GM23338 (cell line): Measurements from ENCODE around the gene ACSL6. TPM values are rescaled to one million over a fixed set of nuclear protein-coding genes. Genes with fewer than 3 reads are reported as not detected.

Experiments
- ATAC-seq: fragments of 200-7000 bp; cut with Tn5 transposase; 3 replicates; pipeline ENCODE4 v1.9.1; 2020
- DNase-seq: peaks from one replicate; pipeline ENCODE4 v3.0.0-alpha.2; 2015; ENCODE audit warnings: low spot score
- H2AFZ ChIP-seq: fragments of 200-600 bp; sonication (generic); 2 replicates; pipeline ENCODE4 v1.8.0; 2016; ENCODE audit warnings: antibody characterized with exemption, mild to moderate bottlenecking, moderate library complexity
- H3F3A ChIP-seq: fragments of 200-600 bp; sonication (generic); replicated peaks from 2 replicates; pipeline ENCODE4 v1.8.0; 2017; ENCODE audit warnings: antibody characterized with exemption, mixed run types, low read depth
- H3K27ac ChIP-seq: fragments of 200-600 bp; sonication (generic); 2 replicates; pipeline ENCODE4 v1.6.1; 2016; ENCODE audit warnings: low read depth
- H3K27me3 ChIP-seq: fragments of 200-600 bp; sonication (generic); 2 replicates; pipeline ENCODE4 v1.8.0; 2016; ENCODE audit warnings: mild to moderate bottlenecking, mixed run types, moderate library complexity; ENCODE audit not compliant: insufficient read depth
- H3K36me3 ChIP-seq: fragments of 200-600 bp; sonication (generic); 2 replicates; pipeline ENCODE4 v1.8.0; 2016; ENCODE audit warnings: mild to moderate bottlenecking; ENCODE audit not compliant: insufficient read depth
- H3K4me1 ChIP-seq: fragments of 200-600 bp; sonication (generic); 2 replicates; pipeline ENCODE4 v1.8.0; 2016; ENCODE audit warnings: mild to moderate bottlenecking, moderate library complexity; ENCODE audit not compliant: insufficient read depth
- H3K4me2 ChIP-seq: fragments of 200-600 bp; sonication (generic); 2 replicates; pipeline ENCODE4 v1.7.1; 2017; ENCODE audit warnings: mixed run types
- H3K4me3 ChIP-seq: fragments of 200-600 bp; sonication (generic); 2 replicates; pipeline ENCODE4 v1.6.1; 2016; ENCODE audit warnings: mixed run types
- H3K79me2 ChIP-seq: fragments of 200-600 bp; sonication (generic); replicated peaks from 2 replicates; pipeline ENCODE4 v1.8.0; 2017; ENCODE audit warnings: mild to moderate bottlenecking; ENCODE audit not compliant: insufficient read depth
- H3K9me2 ChIP-seq: fragments of 200-600 bp; sonication (generic); 2 replicates; pipeline ENCODE4 v1.8.0; 2017; ENCODE audit not compliant: insufficient read depth
- H4K20me1 ChIP-seq: fragments of 200-600 bp; sonication (generic); replicated peaks from 2 replicates; pipeline ENCODE4 v1.8.0; 2017; ENCODE audit warnings: mild to moderate bottlenecking; ENCODE audit not compliant: insufficient read depth
- H3K27ac Mint-ChIP-seq: 2 replicates; pipeline ENCODE4 v1.8.0; 2020; ENCODE audit warnings: inconsistent platforms, mild to moderate bottlenecking, moderate library complexity, mixed read lengths
- H3K27me3 Mint-ChIP-seq: 3 replicates; pipeline ENCODE4 v1.8.0; 2022; ENCODE audit warnings: low read depth, mild to moderate bottlenecking, moderate library complexity, mixed read lengths, inconsistent platforms; ENCODE audit not compliant: insufficient read depth, poor library complexity
- H3K36me3 Mint-ChIP-seq: 3 replicates; pipeline ENCODE4 v1.8.0; 2021; ENCODE audit warnings: low read depth, mild to moderate bottlenecking, inconsistent platforms, moderate library complexity, mixed read lengths
- H3K4me1 Mint-ChIP-seq: 3 replicates; pipeline ENCODE4 v1.8.0; 2020; ENCODE audit warnings: mild to moderate bottlenecking, inconsistent platforms, mixed read lengths
- H3K4me3 Mint-ChIP-seq: 3 replicates; pipeline ENCODE4 v1.8.0; 2021; ENCODE audit warnings: moderate library complexity, mild to moderate bottlenecking, inconsistent platforms, mixed read lengths
- H3K9me3 Mint-ChIP-seq: 3 replicates; pipeline ENCODE4 v1.8.0; 2020; ENCODE audit warnings: moderate library complexity, mild to moderate bottlenecking, inconsistent platforms, mixed read lengths
- CREB1 ChIP-seq: fragments of 250-450 bp; sonication (Bioruptor Pico); IDR thresholded peaks from 2 replicates; pipeline ENCODE4 v1.5.0; 2020; ENCODE audit warnings: low read depth, mild to moderate bottlenecking, moderate library complexity
- EZH2 ChIP-seq: fragments of 200-600 bp; sonication (generic); IDR thresholded peaks from one replicate; pipeline ENCODE4 v1.8.0; 2017; ENCODE audit warnings: antibody characterized with exemption, mild to moderate bottlenecking, low read depth; ENCODE audit not compliant: unreplicated experiment
- EZH2phosphoT487 ChIP-seq: fragments of 200-600 bp; sonication (generic); IDR thresholded peaks from one replicate; pipeline ENCODE4 v1.8.1; 2018; ENCODE audit warnings: antibody characterized with exemption; ENCODE audit not compliant: unreplicated experiment
- JUNB ChIP-seq: IDR thresholded peaks from one replicate; pipeline ENCODE4 v1.6.1; 2016; ENCODE audit warnings: antibody characterized with exemption; ENCODE audit not compliant: unreplicated experiment
- NANOG ChIP-seq: IDR thresholded peaks from 2 replicates; pipeline ENCODE4 v1.6.1; 2016; ENCODE audit warnings: antibody characterized with exemption, borderline replicate concordance
- POLR2AphosphoS5 ChIP-seq: IDR thresholded peaks from 2 replicates; pipeline ENCODE4 v1.6.1; 2016; ENCODE audit warnings: antibody characterized with exemption, low read depth
- STAT1 ChIP-seq: IDR thresholded peaks from one replicate; pipeline ENCODE4 v1.6.1; 2016; ENCODE audit warnings: antibody characterized with exemption; ENCODE audit not compliant: unreplicated experiment
- ZNF114 ChIP-seq: fragments of 250-450 bp; sonication (Bioruptor Pico); IDR thresholded peaks from 2 replicates; pipeline ENCODE4 v1.5.0; 2020; ENCODE audit warnings: mild to moderate bottlenecking, moderate library complexity
- ZNF331 ChIP-seq: fragments of 250-450 bp; sonication (Bioruptor Pico); IDR thresholded peaks from 2 replicates; pipeline ENCODE4 v1.5.0; 2020; ENCODE audit warnings: low read depth, mild to moderate bottlenecking, moderate library complexity
- polyA plus RNA-seq: library from polyadenylated mRNA; unstranded; fragments of >200 nt; fragmentation: Nextera tagmentation; extraction: Ambion mirVana; gene quantifications from 2 replicates; pipeline ENCODE4 v1.2.1, GENCODE V29; 2016
- total RNA-seq: library from RNA; depleted of rRNA; stranded (reverse); fragments of >200 nt; shearing (Covaris generic); gene quantifications from 2 replicates; pipeline ENCODE4 v1.2.3, GENCODE V29; 2014
- TF ChIP-seq, protein P1 (sequence below), 2 experiments: fragments of 200-600 bp in 1 of 2; sonication (generic) in 1 of 2; conservative IDR thresholded peaks; 2 replicates each; pipeline versions ENCODE4 v1.5.1 to v1.6.1; 2016 to 2017; ENCODE audit warnings: antibody characterized with exemption in 2 of 2, low read depth in 2 of 2, mild to moderate bottlenecking in 2 of 2, moderate library complexity in 1 of 2
- TF ChIP-seq, protein P2 (sequence below): fragments of 250-450 bp; sonication (Bioruptor Pico); IDR thresholded peaks from 2 replicates; pipeline ENCODE4 v1.5.0; 2020; ENCODE audit warnings: mild to moderate bottlenecking, moderate library complexity
- TF ChIP-seq, protein P3 (sequence below): IDR thresholded peaks from one replicate; pipeline ENCODE4 v1.6.1; 2018; ENCODE audit warnings: antibody characterized with exemption; ENCODE audit not compliant: unreplicated experiment
- TF ChIP-seq, protein P4 (sequence below): IDR thresholded peaks from 2 replicates; pipeline ENCODE4 v1.6.1; 2016; ENCODE audit warnings: antibody characterized with exemption

The ACSL6 gene
- total and polyA plus RNA-seq, 2 experiments from 2014 or later = 0.76 to 3.6 TPM

DNA sequence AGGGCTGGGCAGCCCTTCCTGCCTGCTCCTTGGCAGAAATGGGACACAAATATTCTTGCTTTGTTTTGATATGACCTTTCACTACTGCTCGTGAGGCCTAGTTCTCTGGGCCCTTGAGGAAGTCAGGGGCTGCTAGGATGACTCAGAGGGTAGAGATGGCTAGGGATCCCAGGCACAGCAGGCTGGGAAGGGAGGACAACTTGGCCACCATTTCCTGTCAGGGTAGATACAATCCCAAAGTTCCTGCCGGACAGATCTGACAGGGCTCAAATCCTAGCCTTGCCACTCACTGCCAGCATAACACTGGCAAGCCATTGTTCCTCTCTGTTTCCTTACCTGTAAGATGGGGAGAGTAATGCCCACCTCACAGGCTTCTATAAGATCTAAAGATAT lies 34.2 kb downstream of the ACSL6 start:
- H3K27ac Mint-ChIP-seq = no peak overlapping the region
- no peaks in the 10 kb centered on the region for H3K9me2 ChIP-seq

More for the DNA sequence above, 34.2 kb downstream of the ACSL6 start:
- H4K20me1 ChIP-seq = no peaks in the 10 kb centered on the region
- H3K4me3 Mint-ChIP-seq = no peak overlapping the region
- H3K27me3 Mint-ChIP-seq = peaks cover 2% of the 10 kb centered on the region
- H2AFZ ChIP-seq = no peak overlapping the region
- no peaks in the 10 kb centered on the region for H3F3A ChIP-seq
- no peaks in the 10 kb centered on the region for H3K79me2 ChIP-seq
- TF ChIP-seq JUNB = no peak
- TF ChIP-seq EZH2phosphoT487 = no peak
- TF ChIP-seq EZH2 = no peak
- no peak for TF ChIP-seq POLR2AphosphoS5
- TF ChIP-seq, protein P1, sequence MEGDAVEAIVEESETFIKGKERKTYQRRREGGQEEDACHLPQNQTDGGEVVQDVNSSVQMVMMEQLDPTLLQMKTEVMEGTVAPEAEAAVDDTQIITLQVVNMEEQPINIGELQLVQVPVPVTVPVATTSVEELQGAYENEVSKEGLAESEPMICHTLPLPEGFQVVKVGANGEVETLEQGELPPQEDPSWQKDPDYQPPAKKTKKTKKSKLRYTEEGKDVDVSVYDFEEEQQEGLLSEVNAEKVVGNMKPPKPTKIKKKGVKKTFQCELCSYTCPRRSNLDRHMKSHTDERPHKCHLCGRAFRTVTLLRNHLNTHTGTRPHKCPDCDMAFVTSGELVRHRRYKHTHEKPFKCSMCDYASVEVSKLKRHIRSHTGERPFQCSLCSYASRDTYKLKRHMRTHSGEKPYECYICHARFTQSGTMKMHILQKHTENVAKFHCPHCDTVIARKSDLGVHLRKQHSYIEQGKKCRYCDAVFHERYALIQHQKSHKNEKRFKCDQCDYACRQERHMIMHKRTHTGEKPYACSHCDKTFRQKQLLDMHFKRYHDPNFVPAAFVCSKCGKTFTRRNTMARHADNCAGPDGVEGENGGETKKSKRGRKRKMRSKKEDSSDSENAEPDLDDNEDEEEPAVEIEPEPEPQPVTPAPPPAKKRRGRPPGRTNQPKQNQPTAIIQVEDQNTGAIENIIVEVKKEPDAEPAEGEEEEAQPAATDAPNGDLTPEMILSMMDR (conservative IDR thresholded peaks at IDR 0.05; ENCODE audit: low read depth in 2 of 2) = no peak
- no peak for TF ChIP-seq NANOG
- no peak for TF ChIP-seq ZNF114
- TF ChIP-seq ZNF331 = no peak
- TF ChIP-seq, protein P2, sequence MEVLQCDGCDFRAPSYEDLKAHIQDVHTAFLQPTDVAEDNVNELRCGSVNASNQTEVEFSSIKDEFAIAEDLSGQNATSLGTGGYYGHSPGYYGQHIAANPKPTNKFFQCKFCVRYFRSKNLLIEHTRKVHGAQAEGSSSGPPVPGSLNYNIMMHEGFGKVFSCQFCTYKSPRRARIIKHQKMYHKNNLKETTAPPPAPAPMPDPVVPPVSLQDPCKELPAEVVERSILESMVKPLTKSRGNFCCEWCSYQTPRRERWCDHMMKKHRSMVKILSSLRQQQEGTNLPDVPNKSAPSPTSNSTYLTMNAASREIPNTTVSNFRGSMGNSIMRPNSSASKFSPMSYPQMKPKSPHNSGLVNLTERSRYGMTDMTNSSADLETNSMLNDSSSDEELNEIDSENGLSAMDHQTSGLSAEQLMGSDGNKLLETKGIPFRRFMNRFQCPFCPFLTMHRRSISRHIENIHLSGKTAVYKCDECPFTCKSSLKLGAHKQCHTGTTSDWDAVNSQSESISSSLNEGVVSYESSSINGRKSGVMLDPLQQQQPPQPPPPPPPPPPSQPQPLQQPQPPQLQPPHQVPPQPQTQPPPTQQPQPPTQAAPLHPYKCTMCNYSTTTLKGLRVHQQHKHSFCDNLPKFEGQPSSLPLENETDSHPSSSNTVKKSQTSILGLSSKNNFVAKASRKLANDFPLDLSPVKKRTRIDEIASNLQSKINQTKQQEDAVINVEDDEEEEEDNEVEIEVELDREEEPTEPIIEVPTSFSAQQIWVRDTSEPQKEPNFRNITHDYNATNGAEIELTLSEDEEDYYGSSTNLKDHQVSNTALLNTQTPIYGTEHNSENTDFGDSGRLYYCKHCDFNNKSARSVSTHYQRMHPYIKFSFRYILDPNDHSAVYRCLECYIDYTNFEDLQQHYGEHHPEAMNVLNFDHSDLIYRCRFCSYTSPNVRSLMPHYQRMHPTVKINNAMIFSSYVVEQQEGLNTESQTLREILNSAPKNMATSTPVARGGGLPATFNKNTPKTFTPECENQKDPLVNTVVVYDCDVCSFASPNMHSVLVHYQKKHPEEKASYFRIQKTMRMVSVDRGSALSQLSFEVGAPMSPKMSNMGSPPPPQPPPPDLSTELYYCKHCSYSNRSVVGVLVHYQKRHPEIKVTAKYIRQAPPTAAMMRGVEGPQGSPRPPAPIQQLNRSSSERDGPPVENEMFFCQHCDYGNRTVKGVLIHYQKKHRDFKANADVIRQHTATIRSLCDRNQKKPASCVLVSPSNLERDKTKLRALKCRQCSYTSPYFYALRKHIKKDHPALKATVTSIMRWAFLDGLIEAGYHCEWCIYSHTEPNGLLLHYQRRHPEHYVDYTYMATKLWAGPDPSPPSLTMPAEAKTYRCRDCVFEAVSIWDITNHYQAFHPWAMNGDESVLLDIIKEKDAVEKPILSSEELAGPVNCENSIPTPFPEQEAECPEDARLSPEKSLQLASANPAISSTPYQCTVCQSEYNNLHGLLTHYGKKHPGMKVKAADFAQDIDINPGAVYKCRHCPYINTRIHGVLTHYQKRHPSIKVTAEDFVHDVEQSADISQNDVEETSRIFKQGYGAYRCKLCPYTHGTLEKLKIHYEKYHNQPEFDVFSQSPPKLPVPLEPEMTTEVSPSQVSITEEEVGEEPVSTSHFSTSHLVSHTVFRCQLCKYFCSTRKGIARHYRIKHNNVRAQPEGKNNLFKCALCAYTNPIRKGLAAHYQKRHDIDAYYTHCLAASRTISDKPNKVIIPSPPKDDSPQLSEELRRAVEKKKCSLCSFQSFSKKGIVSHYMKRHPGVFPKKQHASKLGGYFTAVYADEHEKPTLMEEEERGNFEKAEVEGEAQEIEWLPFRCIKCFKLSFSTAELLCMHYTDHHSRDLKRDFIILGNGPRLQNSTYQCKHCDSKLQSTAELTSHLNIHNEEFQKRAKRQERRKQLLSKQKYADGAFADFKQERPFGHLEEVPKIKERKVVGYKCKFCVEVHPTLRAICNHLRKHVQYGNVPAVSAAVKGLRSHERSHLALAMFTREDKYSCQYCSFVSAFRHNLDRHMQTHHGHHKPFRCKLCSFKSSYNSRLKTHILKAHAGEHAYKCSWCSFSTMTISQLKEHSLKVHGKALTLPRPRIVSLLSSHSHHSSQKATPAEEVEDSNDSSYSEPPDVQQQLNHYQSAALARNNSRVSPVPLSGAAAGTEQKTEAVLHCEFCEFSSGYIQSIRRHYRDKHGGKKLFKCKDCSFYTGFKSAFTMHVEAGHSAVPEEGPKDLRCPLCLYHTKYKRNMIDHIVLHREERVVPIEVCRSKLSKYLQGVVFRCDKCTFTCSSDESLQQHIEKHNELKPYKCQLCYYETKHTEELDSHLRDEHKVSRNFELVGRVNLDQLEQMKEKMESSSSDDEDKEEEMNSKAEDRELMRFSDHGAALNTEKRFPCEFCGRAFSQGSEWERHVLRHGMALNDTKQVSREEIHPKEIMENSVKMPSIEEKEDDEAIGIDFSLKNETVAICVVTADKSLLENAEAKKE = no peak
- TF ChIP-seq, protein P3, sequence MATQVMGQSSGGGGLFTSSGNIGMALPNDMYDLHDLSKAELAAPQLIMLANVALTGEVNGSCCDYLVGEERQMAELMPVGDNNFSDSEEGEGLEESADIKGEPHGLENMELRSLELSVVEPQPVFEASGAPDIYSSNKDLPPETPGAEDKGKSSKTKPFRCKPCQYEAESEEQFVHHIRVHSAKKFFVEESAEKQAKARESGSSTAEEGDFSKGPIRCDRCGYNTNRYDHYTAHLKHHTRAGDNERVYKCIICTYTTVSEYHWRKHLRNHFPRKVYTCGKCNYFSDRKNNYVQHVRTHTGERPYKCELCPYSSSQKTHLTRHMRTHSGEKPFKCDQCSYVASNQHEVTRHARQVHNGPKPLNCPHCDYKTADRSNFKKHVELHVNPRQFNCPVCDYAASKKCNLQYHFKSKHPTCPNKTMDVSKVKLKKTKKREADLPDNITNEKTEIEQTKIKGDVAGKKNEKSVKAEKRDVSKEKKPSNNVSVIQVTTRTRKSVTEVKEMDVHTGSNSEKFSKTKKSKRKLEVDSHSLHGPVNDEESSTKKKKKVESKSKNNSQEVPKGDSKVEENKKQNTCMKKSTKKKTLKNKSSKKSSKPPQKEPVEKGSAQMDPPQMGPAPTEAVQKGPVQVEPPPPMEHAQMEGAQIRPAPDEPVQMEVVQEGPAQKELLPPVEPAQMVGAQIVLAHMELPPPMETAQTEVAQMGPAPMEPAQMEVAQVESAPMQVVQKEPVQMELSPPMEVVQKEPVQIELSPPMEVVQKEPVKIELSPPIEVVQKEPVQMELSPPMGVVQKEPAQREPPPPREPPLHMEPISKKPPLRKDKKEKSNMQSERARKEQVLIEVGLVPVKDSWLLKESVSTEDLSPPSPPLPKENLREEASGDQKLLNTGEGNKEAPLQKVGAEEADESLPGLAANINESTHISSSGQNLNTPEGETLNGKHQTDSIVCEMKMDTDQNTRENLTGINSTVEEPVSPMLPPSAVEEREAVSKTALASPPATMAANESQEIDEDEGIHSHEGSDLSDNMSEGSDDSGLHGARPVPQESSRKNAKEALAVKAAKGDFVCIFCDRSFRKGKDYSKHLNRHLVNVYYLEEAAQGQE = no peak
- TF ChIP-seq, protein P4, sequence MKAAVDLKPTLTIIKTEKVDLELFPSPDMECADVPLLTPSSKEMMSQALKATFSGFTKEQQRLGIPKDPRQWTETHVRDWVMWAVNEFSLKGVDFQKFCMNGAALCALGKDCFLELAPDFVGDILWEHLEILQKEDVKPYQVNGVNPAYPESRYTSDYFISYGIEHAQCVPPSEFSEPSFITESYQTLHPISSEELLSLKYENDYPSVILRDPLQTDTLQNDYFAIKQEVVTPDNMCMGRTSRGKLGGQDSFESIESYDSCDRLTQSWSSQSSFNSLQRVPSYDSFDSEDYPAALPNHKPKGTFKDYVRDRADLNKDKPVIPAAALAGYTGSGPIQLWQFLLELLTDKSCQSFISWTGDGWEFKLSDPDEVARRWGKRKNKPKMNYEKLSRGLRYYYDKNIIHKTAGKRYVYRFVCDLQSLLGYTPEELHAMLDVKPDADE = no peak
- TF ChIP-seq CREB1 (CRISPR knock-in tag) = no peak
- no peak for TF ChIP-seq STAT1
- DNase-seq (no peak), ATAC-seq (no peak)
- no peaks in the 10 kb centered on the region for H3K36me3 ChIP-seq
- no peak overlapping the region for H3K4me2 ChIP-seq
- H3K9me3 Mint-ChIP-seq = no peaks in the 10 kb centered on the region
- no peaks in the 10 kb centered on the region; the same call in 2 of the 3 replicates for H3K36me3 Mint-ChIP-seq
- no peaks in the 10 kb centered on the region for H3K27me3 ChIP-seq
- H3K4me3 ChIP-seq = no peak overlapping the region
- H3K4me1 ChIP-seq = peaks cover 9% of the 10 kb centered on the region; the same call in 1 of the 2 replicates
- H3K4me1 Mint-ChIP-seq = peaks cover 12% of the 10 kb centered on the region
- H3K27ac ChIP-seq = no peak overlapping the region
